Dedifferentiated amniotic fluid mesenchymal stem cell (primary cell): ENCODE data around the gene LAMA2.

Source experiments
- DNase-seq: peaks from one replicate; pipeline ENCODE4 v3.0.0-alpha.2; 2016; ENCODE audit errors: extremely low spot score

The LAMA2 gene

DNA sequence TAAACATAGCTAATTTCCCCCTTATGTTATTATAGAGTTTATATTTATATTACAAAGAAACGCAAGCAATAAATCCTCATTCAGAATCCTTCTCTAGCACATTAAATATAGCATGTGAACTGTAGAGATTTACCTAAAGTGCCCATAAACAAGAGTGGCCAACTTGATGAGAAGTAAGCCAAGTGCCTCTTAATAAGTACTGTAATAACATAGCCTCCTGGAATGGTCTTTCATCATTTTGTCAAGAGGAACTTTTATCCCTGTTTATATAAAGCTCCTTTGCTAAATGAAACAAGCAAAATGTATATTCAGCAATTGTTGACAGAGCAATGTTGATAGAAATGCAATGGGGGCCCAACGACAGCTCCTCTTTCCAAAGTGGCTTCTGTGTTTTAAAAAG is 632.1 kb downstream of the LAMA2 start:
- no peak for DNase-seq

DNA sequence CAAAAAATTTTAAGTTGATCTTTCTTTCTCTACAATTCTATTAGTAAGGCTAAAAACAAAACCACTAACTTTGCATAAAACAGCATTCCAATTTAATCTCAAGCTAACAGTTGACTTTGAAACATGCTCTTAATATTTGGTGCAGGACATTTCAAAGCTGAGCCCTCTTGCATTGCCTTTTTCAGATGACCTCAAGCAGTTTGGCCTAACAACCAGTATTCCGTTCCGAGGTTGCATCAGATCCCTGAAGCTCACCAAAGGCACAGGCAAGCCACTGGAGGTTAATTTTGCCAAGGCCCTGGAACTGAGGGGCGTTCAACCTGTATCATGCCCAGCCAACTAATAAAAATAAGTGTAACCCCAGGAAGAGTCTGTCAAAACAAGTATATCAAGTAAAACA is 633.1 kb downstream of the LAMA2 start:
- no peak for DNase-seq

DNA sequence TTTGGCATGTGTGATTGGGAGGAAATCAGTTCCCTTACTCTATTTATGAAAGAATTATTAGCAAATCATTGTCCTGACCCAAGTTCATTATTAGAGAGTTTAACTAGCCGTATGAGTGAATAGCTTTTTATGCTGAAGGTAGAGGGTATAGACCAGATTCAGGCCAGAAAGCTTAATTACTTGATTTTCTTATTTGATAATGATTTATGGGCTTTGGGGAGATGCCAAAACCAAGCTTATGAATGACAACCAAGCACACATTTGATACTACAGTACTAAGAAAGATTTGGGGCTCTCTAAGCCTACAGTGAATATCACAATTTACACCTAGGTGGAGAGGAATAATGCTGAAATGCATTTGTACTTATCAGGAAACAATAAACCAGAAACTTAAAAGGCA is 633.8 kb downstream of the LAMA2 start:
- no peak for DNase-seq

DNA sequence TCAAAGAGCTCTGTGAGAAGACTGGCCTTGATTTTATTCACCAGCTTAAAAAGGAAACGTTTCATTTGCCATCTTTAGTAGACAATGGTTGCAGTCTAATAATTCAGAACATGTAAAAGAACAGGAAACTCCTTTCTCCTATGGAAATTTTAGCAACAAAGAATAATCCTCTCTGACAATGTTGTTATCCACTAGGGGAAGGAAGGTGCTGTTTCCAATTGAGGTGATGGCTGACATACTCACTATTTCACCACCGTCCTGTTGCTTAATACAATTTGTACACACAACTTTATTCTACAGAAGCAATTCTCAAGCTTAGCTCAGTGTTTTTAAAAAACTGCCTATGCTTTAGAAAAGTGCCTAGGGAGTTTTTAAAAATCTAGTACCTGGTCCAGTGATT is 634.4 kb downstream of the LAMA2 start:
- DNase-seq = no peak

DNA sequence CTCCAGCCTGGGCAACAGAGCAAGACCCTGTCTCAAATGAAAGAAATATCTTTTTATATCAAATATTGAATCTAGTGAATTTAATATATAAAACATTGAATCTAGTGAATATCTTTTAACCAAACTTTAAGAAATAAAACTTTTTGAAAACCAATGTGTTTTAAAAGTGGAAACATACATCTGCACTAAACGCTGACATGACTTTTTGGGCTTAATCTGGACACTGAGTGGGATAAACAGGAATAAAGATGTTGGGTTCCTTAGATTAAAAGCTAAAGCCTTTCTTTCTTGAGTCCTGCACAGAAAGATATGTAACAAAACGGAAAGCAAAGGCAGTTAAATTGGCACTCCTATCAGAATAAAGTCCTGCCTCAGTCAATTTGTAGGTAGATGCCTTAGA is 636.8 kb downstream of the LAMA2 start:
- no peak for DNase-seq

DNA sequence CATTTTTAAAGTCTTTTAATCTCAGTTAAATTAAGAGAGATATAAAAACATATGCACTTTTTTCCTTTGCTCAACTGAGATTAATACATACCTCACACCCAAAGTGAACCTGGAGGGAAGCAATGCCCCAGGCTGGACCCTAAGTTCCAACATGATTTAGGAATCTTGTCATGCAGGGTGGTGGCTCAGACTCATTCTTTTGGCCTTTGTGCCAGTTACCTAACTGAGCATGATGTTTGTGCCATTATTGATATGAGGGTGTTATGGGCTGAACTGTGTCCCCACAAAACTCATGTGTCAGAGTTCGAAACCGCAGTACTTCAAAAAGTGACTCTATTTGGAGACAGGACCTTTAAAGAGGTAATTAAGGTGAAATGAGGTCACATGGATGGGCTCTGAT is 639.0 kb downstream of the LAMA2 start:
- no peak for DNase-seq

DNA sequence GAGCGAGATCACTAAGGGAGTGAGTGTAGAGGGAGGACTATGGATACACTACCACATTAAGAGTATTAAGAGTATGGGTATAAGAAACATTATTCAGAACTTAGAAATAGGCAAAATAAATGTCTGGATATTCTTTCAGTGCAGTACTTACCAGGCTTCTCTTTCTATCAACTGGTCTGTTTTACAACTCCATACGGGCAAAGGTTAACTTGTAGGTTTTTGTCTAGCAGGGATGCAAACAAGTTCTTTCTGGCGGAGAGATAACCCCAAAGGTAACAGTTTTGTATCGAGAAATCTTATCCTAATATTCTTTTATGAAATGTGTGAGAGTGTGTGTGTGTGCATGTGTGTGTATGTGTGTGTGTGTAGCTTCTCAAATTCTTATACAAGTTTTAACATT is 640.9 kb downstream of the LAMA2 start:
- DNase-seq = no peak

DNA sequence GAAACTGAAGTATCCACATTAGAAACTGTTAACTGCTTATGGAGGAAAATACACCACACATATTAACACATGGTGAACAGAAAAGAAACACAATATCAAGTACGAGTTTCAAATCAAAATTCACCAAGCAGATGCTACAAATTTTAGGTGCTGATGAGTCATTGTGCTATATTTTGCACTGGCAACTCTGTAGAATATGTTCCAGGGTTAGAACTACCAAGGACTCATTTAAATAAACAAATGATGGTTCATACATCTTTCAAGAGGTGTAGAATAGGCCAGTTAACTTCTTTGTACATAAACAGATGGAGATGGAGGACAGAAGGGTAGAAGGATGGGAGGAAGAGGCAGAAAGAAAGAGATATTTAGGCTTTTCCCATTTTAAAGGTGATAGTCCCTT is 642.1 kb downstream of the LAMA2 start:
- no peak for DNase-seq

DNA sequence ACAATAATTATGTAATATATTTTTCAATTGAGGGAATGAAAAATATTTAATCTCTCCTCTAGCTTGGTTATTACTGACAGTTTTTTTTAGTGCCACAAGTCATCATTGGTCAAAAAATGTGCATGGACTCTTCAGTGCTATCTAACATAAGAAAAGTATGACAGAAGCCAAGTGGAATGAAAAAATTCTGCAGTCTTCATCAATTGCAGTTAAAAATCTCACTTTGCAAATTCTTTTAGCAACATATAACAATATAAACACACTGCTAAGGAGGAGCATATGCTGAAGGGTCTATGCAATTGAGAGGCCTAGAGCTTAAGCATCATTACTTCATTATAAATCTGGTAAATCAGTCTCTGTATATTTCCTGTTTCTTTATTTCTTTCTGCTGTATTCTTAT is 652.0 kb downstream of the LAMA2 start:
- no peak for DNase-seq

DNA sequence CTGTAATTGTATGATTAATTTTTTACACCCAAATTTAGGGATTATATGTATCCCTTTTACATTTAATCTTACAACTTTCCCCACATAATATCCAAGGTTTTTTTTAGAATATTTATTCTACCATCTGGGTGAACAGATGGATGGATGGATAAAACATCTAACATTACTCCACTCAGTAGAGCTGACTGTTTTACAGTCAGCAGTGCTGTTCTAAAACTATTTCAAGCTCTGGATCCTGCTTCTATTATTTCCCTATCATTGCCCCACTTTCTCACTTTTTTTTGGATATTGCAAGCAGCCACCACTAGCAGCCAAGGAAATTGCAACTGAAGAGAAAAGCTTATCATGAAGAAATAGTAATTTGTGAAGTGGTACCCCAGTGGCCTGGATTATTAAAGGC is 653.3 kb downstream of the LAMA2 start:
- no peak for DNase-seq

DNA sequence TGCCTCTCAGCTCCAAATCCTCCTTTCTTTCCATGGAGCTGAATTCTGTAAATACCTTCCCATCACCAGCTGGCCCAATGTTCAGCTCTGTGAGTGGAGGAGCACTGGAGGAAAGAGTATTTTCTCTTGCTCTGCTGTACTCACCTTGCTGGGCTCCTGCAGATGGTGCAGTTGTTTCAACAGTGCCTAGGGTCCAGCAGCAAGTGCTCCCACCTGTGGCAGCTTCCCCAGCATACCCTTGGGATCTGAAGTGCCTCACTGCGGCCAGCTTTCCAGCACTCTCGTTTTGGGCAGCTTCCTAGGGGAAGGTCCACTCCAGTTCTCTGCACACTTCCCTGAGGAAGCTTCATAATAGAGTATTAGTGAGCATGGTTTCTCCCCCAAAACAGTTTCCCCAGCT is 656.1 kb downstream of the LAMA2 start:
- no peak for DNase-seq

DNA sequence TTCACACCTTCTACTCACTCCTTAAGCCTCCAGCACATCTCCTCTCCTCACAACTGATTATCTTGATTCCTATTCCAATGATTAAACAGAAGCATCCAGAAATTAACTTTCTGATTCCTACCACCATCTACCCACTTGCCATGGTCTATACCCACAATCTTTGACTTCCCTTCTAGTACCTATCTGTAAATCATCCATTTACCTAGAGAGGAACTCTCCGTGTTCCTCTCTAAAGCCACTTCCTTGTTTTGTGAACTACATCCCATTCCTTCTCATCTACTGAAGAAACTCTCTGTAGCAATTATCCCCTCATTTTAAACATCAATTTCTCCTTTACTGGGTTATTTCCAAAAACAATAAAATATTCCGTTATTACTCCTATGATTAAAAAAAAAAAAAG is 659.8 kb downstream of the LAMA2 start:
- DNase-seq = no peak

DNA sequence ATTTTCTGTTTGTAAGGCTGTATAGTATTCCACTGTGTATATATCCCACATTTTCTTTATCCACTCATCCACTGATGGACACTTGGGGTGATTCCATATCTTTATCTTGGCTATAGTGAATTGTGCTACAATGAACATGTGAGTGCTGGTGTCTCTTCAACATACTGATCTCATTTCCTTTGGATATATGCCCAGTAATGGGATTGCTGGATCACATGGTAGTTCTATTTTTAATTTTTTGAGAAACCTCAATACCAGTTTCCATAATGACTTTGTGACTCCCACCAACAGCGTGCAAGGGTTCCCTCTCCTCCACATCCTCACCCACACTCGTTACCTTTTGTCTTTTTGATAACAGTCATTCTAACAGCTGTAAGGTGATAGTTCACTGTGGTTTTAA is 661.0 kb downstream of the LAMA2 start:
- no peak for DNase-seq

DNA sequence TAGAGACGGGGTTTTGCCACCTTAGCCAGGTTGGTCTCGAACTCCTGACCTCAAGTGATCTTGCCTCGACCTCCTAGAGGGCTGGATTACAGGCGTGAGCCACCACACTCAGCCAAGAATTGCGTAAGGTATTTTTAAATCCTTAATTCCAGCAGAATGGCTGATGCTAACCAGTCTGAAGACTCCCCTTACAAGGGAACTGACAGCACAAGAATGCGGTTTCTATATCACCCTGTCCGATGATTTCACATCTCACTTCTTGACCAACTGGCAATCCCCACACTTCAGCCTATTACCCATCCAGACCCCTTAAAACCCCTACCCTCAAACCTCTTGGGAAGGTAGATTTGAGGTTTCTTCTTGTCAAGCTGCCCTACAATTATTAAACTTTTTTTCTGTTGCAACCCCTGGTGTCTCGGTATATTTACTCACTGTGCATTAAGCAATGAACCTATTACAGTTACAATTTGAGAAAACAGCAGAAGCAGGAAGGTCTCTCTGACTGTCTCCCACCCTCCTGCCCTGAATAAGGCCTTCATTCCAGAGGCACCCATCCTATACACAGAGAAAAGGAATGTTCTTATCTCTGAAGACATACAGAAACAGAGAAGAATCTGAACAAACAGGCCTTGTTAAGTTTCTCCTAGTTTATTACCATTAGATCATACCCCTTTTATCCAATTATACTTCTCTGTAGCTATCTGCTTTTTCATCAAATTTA is 662.1 kb downstream of the LAMA2 start:
- no peak for DNase-seq

DNA sequence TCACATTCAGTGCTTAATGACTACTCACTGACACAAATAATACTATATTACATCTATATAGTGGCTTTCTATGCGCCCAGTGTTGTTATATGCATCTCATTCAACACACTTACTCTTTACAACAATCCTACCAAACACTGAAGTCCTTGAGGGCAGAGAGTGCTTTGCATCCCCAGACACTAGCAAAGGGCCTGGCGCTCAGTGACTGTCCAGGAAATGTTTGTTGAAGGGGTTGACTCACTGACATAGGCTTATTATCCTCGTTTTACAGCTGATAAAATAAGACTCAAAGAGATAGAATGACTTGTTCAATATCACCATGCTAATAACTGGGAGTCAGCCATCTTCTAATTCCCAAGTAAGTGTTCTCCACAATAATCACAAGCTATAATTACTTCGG is 663.8 kb downstream of the LAMA2 start:
- no peak for DNase-seq

DNA sequence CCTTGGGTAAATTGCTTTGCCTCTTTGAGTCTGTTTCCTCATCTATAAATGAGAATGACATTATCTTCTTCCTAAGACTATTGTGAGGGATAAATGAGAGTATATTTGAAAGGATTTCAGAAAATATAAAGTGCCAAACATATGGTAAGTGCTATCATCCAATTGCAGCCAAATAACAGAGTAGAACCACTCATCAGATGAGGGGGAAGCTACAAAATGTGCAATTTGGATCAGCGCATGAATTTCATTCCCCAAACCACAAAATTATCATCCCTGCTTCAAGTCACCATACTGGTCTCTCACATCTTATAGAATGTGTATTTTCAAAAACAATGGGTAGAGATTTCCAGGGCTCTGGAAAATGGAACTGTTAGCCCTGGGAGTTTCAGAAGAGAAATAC is 668.5 kb downstream of the LAMA2 start:
- DNase-seq = no peak

DNA sequence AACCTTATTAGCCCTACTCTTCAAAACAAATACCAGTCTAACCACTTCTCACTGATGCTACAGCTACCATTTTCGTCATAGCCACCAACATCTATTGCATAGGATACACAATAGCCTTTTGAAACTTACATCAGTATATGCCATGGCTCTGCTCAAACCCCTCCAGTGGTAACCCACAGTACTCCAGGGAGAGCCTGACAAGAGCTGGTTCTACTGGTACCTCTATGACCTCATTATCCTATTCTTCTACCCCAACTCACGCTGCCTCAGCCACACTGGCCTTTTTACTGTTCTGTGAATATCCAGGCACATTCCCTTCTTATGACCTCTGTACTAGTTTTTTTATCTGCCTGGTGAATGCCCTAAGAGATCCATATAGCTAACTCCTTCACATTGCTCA is 669.5 kb downstream of the LAMA2 start:
- no peak for DNase-seq

DNA sequence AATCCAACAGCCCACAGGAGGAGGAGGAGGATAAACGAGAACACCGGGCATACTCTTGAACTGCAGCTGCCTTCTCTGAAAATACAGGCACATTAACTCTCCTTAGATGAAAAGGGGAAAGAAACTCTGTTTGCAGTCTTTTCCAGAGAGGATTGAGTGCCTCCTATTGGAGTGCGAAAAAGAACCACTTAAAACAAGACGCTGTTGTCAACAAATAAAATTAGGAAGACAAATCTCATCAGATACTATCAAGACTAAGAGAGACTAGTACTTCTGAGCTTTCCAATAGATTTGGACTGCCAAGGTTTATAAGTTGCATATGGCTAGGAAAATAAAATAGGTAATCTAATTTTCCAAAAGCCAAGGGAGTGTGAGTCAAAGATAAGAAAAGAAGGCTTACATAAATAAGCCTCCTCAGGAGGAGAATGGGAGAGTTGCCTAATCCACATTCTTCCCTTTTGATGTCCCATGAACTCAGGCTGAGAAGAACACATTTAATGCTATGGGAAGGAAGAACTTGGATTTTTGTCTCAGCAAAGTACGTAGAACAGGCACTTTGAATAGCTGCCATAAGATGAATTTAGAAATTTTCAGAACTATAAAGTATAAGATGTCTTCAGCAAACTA is 672.4 kb downstream of the LAMA2 start:
- no peak for DNase-seq

DNA sequence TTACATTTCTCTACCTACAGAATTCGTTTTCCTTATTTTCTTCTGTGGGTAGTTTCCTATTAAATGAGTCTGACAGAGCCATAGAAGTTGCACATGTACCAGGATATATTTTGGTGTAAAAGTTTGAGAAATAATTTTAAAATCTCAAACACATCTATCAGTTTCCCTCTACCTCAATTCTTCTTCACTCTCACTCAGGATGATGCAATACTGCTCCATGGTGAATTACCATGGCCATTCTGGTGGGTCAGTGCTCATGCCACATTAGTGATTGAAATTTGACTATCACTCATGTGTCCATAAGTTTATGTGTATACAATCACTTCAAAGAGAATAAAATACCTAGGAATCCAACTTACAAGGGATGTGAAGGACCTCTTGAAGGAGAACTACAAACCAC is 675.3 kb downstream of the LAMA2 start:
- no peak for DNase-seq

DNA sequence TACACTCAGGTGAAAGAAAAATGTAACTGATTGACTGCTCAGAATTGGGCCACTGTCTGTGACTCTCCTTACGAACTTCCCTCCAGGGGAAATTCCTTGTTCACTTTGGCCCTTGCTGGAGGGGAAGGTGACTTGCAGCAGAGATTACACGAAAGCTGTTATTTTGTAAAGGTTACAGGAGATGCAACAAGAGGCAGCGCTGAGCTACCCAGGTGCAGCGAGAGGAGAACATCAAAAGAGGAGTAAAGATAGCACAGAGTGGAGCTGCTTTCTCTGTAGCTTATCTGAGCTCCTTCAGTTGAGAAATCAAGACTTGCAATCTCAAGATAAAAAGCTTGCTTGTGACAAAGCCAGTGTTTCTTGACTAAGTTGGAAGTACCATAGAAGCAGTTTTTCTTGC is 682.4 kb downstream of the LAMA2 start:
- no peak for DNase-seq

DNA sequence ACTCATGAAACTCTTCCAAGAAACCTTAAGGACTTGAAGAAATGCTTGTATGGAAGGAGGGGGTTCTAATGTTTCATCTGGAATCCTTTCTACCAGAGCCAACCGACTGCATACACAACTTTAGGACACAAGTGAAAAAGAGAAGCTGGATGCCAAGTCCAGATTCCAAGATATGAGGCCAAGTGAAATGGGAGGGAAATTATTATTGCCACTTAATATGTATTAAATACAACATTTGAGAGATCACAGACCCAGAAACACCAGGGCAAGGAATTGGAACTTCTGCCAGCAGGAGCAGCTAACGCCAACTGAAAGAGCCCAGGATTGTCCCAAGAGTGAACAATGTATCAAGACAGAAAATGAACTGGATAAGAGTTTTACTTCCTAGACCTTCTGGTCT is 682.9 kb downstream of the LAMA2 start:
- no peak for DNase-seq
